HepG2 (cell line): Measurements from ENCODE around the gene ASAP2. TPM values are rescaled to one million over a fixed set of nuclear protein-coding genes. Genes with fewer than 3 reads are reported as not detected.

Experiments
- ARNT ChIP-seq: fragments of 450-650 bp; IDR thresholded peaks from 2 replicates; pipeline ENCODE4 v1.6.1; 2017
- HHEX ChIP-seq: IDR thresholded peaks from 2 replicates; pipeline ENCODE4 v1.6.1; 2016; ENCODE audit warnings: control low read depth
- IKZF5 ChIP-seq: IDR thresholded peaks from 2 replicates; pipeline ENCODE4 v1.6.1; 2018; ENCODE audit warnings: missing genetic modification reagents, mild to moderate bottlenecking, missing compliant biosample characterization
- NR2C2 ChIP-seq: sonication (generic); formaldehyde crosslinking; IDR thresholded peaks from 2 replicates; pipeline ENCODE4 v1.4.0; 2020; ENCODE audit warnings: missing genetic modification reagents, mild to moderate bottlenecking, moderate library complexity, borderline replicate concordance
- PPARG ChIP-seq: conservative IDR thresholded peaks from 2 replicates; pipeline ENCODE4 v1.6.1; 2016; ENCODE audit warnings: missing biosample characterization, missing genetic modification reagents
- RARA ChIP-seq: IDR thresholded peaks from 2 replicates; pipeline ENCODE4 v1.6.1; 2016; ENCODE audit warnings: missing genetic modification reagents, missing compliant biosample characterization
- RFXAP ChIP-seq: sonication (generic); formaldehyde crosslinking; IDR thresholded peaks from 2 replicates; pipeline ENCODE4 v1.4.0; 2020; ENCODE audit warnings: missing genetic modification reagents, borderline replicate concordance
- SP5 ChIP-seq: IDR thresholded peaks from 2 replicates; pipeline ENCODE4 v1.6.1; 2016; ENCODE audit warnings: low read depth, borderline replicate concordance
- ZFY ChIP-seq: sonication (generic); formaldehyde crosslinking; IDR thresholded peaks from 2 replicates; pipeline ENCODE4 v1.4.0; 2020; ENCODE audit warnings: missing genetic modification reagents
- ZGPAT ChIP-seq: IDR thresholded peaks from 2 replicates; pipeline ENCODE4 v1.6.1; 2016; ENCODE audit warnings: mild to moderate bottlenecking
- ZNF142 ChIP-seq: sonication (generic); formaldehyde crosslinking; IDR thresholded peaks from 2 replicates; pipeline ENCODE4 v1.4.0; 2020; ENCODE audit warnings: missing genetic modification reagents
- ZNF230 ChIP-seq: sonication (generic); formaldehyde crosslinking; IDR thresholded peaks from 2 replicates; pipeline ENCODE4 v1.4.0; 2020; ENCODE audit warnings: mild to moderate bottlenecking, missing genetic modification reagents
- ZNF512 ChIP-seq: sonication (generic); formaldehyde crosslinking; IDR thresholded peaks from 2 replicates; pipeline ENCODE4 v1.4.0; 2020; ENCODE audit warnings: mild to moderate bottlenecking, missing genetic modification reagents
- ZNF576 ChIP-seq: sonication (generic); formaldehyde crosslinking; IDR thresholded peaks from 2 replicates; pipeline ENCODE4 v1.4.0; 2020; ENCODE audit warnings: mild to moderate bottlenecking, missing genetic modification reagents
- ZNF597 ChIP-seq: sonication (generic); formaldehyde crosslinking; IDR thresholded peaks from 2 replicates; pipeline ENCODE4 v1.5.0; 2020; ENCODE audit warnings: missing genetic modification reagents
- ZNF737 ChIP-seq: sonication (generic); formaldehyde crosslinking; IDR thresholded peaks from 2 replicates; pipeline ENCODE4 v1.5.0; 2020; ENCODE audit warnings: missing genetic modification reagents, mild to moderate bottlenecking, borderline replicate concordance
- ZNF777 ChIP-seq: sonication (generic); formaldehyde crosslinking; IDR thresholded peaks from 2 replicates; pipeline ENCODE4 v1.4.0; 2020; ENCODE audit warnings: missing genetic modification reagents
- polyA plus RNA-seq, 8 experiments: library from polyadenylated mRNA; depleted of rRNA in 3 of 8; stranded (reverse) in 7 of 8; unstranded in 1 of 8; fragments of >200 nt; fragmentation: Illumina TruSeq in 4 of 8; extraction: Trizol in 4 of 8; gene quantifications; 2 replicates each; pipeline versions ENCODE4 v1.2.1 to v1.2.3, GENCODE V29; 2011 to 2016; ENCODE audit warnings: low read depth in 4 of 8, missing spikeins in 1 of 8, mixed read lengths in 1 of 8; ENCODE audit not compliant: insufficient read depth in 1 of 8
- total RNA-seq, 5 experiments: library from RNA; depleted of rRNA; stranded (reverse); fragments of >200 nt; fragmentation: Illumina TruSeq; extraction: Trizol; gene quantifications; 2 replicates each; pipeline ENCODE4 v1.2.3, GENCODE V29; 2016; ENCODE audit warnings: low read depth in 1 of 5

Gene ASAP2
- total and polyA plus RNA-seq, 2 of the 13 experiments (the other 11 are each of a cell fraction or from before 2014, with no cell fraction given) = 7.3 to 22.3 TPM

GRCh38 chr2:9205963-9206948 is at the start of gene ASAP2 (continued):
- TF ChIP-seq ZNF142 (no peak), ZNF597 (CRISPR knock-in tag) (no peak), ZGPAT (CRISPR knock-in tag) (peak; percentile 46; the same call in 1 of the 2 replicates), RFXAP (CRISPR knock-in tag) (no peak), NR2C2 (CRISPR knock-in tag) (peak; percentile 17; the same call in 1 of the 2 replicates), PPARG (CRISPR knock-in tag) (0 out of 2 replicates have a peak, but pooled peaks have one; percentile 20), ZNF230 (CRISPR knock-in tag) (no peak), RARA (CRISPR knock-in tag) (peak; percentile 43; the same call in 1 of the 2 replicates), ZNF777 (CRISPR knock-in tag) (no peak), ZNF576 (no peak), ZNF737 (CRISPR knock-in tag) (no peak), IKZF5 (CRISPR knock-in tag) (no peak), ZNF512 (CRISPR knock-in tag) (no peak), SP5 (peak; percentile 22; the same call in 1 of the 2 replicates), ZFY (peak; percentile 53; the same call in 1 of the 2 replicates), HHEX (CRISPR knock-in tag) (no peak), ARNT (no peak)
